ENCODE results near the gene MATN1. TPM values are rescaled to one million over a fixed set of nuclear protein-coding genes. Genes with fewer than 3 reads are reported as not detected.

The MATN1 gene
- polyA plus RNA-seq, 1 experiment: 0.12 TPM

DNA sequence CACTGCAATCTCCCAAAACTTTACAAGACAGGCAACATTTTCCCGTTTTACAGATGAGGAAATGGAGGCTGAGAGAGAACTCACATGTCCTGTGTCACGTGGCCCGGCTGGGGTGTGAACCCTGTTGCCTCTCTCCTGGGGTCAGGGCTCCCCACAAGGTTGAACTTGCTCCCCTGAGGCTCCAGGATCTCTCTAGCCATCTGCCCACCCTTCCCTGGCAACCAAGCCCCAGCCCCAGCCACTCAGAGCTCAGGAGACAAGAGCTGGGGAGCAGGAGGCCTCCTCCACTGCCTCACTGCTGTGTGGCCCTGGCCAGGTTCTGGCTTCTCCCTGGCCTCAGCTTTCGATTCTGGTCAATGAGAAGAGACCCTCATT lies 22.4 kb upstream of the MATN1 start:
- TF ChIP-seq, protein P1, sequence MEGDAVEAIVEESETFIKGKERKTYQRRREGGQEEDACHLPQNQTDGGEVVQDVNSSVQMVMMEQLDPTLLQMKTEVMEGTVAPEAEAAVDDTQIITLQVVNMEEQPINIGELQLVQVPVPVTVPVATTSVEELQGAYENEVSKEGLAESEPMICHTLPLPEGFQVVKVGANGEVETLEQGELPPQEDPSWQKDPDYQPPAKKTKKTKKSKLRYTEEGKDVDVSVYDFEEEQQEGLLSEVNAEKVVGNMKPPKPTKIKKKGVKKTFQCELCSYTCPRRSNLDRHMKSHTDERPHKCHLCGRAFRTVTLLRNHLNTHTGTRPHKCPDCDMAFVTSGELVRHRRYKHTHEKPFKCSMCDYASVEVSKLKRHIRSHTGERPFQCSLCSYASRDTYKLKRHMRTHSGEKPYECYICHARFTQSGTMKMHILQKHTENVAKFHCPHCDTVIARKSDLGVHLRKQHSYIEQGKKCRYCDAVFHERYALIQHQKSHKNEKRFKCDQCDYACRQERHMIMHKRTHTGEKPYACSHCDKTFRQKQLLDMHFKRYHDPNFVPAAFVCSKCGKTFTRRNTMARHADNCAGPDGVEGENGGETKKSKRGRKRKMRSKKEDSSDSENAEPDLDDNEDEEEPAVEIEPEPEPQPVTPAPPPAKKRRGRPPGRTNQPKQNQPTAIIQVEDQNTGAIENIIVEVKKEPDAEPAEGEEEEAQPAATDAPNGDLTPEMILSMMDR (IDR thresholded peaks at IDR 0.05; ENCODE audit: low read depth, low read length): no peak
- ChIA-PET POLR2A (no interaction called here), CTCF (interaction anchor here (1.1 kb wide), 1 partner anchor 34 kb away, joined by 3 read pairs; no protein-coding TSS in a partner anchor)
- Histone ChIP-seq H3K4me3 (ENCODE audit: low read depth, low read length) (no peak overlapping the region), H3K9me3 (ENCODE audit: control insufficient read depth, insufficient read depth, low read length) (no peaks in the 10 kb centered on the region), H3K27me3 (ENCODE audit: control insufficient read depth, insufficient read depth, low read length) (peaks cover 12% of the 10 kb centered on the region), H3K27ac (ENCODE audit: low read depth, low read length) (no peak overlapping the region)
- DNase-seq (ENCODE audit: low read depth, low spot score): no peak

DNA sequence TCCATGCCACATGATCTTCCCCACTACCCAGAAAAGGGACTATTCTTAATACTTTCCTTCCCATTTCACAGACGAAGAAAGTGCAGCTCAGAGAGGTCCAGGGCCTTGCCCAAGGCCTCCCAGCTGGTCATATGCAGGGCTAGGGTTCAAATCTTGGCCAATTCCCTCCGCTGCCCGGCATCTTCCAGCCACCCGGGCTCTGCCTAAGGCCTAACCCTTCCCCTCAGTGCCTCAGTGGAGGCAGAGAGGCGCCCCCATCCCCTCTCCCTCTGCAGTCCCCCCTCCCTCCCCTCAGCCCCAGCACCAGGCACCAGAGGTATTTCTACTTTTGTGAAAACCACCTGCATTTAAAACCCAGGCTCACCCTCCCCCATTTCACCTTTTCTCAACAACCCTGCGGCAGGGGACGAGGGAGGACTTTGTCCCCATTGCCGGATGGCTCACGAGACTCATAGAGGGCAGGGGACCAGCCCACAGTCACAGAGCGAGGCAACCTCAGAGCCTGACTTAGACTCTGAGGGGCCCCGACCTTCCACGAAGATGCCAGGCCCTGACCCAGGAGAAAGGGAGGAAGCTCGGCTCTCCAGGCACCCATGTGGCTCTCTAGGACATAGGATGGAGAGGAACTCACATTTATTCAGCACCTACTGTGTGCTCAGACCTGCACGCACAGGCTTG lies 21.9 kb upstream of the MATN1 start:
- ChIA-PET CTCF (interaction anchor here (1.4 to 1.8 kb wide), 2 partner anchors 34 to 166 kb away, joined by 7 read pairs; no protein-coding TSS in a partner anchor), POLR2A (no interaction called here)
- no peak for DNase-seq (ENCODE audit: low read depth, low spot score)
- TF ChIP-seq, protein P1 (IDR thresholded peaks at IDR 0.05; ENCODE audit: low read depth, low read length): no peak
- Histone ChIP-seq H3K4me3 (ENCODE audit: low read depth, low read length) (no peak overlapping the region), H3K27me3 (ENCODE audit: control insufficient read depth, insufficient read depth, low read length) (peaks cover 12% of the 10 kb centered on the region), H3K27ac (ENCODE audit: low read depth, low read length) (no peak overlapping the region), H3K9me3 (ENCODE audit: control insufficient read depth, insufficient read depth, low read length) (no peaks in the 10 kb centered on the region)

DNA sequence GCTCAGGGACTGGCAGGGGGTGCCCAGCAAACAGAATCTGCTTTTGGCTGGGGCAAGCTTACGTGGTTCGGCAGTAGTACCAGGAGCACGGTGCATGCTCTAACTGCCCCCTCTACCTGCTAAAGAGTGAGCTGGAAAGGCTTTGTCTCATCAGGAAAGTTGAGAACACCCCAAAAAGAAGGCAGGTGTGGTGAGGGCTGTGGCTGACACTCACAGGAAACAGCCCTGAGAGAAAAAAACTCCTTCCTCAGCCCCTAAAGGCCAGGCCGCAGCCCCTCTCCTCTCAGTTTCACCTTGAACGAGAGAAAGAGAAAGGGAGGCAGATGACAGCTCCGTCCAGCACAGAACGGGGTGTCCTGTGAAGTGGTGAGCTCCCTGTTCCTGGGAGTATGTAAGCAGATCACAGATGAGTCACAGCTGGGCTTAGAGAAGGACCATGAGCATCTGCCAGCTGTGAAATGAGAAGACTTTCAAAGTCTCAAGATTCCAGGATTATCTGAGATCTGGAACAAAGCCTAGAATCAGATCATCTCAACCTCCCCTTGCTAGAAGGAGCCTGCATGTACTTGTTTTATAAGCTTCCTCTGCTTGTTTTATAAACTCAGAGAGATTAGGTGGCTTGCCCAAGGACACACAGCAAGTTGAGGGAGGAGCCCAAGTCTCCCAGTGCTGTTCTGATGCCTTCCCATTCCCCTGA lies 20.8 kb upstream of the MATN1 start:
- TF ChIP-seq, protein P1 (IDR thresholded peaks at IDR 0.05; ENCODE audit: low read depth, low read length): no peak
- H3K4me3 ChIP-seq (ENCODE audit: low read depth, low read length): no peak overlapping the region
- DNase-seq (ENCODE audit: low read depth, low spot score): peak; percentile 27
- H3K27me3 ChIP-seq (ENCODE audit: control insufficient read depth, insufficient read depth, low read length): peaks cover 12% of the 10 kb centered on the region
- H3K27ac ChIP-seq (ENCODE audit: low read depth, low read length): no peak overlapping the region
- H3K9me3 ChIP-seq (ENCODE audit: control insufficient read depth, insufficient read depth, low read length): no peaks in the 10 kb centered on the region
- ChIA-PET POLR2A (interaction anchor here (0.6 kb wide), 1 partner anchor 16 kb away, joined by 3 read pairs; no protein-coding TSS in a partner anchor), CTCF (interaction anchor here (1.0 to 1.8 kb wide), 5 partner anchors 10 to 167 kb away, joined by 3 to 7 read pairs (median 7); no protein-coding TSS in a partner anchor)

DNA sequence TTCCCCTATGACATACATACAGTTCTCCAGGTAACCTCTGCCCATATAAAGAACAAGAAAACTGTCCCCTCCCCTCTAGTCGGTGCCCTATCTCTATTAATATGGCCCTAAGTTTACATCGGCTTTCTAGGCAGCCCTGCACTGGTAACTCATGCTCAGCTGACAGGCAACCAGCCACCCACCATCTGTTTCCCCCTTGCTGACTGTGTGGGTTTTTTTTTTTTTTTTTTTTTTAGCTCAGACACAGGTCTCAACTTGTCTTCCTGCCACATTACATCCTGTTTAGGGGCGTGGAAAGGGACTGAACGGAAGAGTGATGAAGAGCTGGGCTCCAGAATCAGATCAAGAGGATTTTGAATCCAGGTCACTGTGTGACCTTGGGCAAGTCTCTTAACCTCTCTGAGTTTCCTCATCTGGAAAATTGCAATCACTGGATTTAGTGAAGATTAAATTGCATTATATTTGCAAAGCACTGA lies 20.2 kb upstream of the MATN1 start:
- POLR2A ChIA-PET: interaction anchor here (0.6 kb wide), 1 partner anchor 16 kb away, joined by 3 read pairs; no protein-coding TSS in a partner anchor
- CTCF ChIA-PET: interaction anchor here (1.0 to 1.8 kb wide), 6 partner anchors 11 to 167 kb away, joined by 3 to 7 read pairs (median 6); no protein-coding TSS in a partner anchor
- TF ChIP-seq, protein P1 (IDR thresholded peaks at IDR 0.05; ENCODE audit: low read depth, low read length): no peak
- DNase-seq (ENCODE audit: low read depth, low spot score): no peak
- Histone ChIP-seq H3K9me3 (ENCODE audit: control insufficient read depth, insufficient read depth, low read length) (no peaks in the 10 kb centered on the region; the same call in 1 of the 2 replicates), H3K4me3 (ENCODE audit: low read depth, low read length) (no peak overlapping the region), H3K27ac (ENCODE audit: low read depth, low read length) (no peak overlapping the region), H3K27me3 (ENCODE audit: control insufficient read depth, insufficient read depth, low read length) (peaks cover 15% of the 10 kb centered on the region)
